KG1 (cell line): Measurements from ENCODE around the gene MED16.
"Not testable (repeated sequence)": the region's sequence is repeated elsewhere in the genome, so short reads cannot be mapped to it uniquely, and the experiment has no call there.

Experiments
- DNase-seq: peaks from one replicate; lab custom pipeline; 2025; lab: John Stamatoyannopoulos, UW

MED16 gene

DNA sequence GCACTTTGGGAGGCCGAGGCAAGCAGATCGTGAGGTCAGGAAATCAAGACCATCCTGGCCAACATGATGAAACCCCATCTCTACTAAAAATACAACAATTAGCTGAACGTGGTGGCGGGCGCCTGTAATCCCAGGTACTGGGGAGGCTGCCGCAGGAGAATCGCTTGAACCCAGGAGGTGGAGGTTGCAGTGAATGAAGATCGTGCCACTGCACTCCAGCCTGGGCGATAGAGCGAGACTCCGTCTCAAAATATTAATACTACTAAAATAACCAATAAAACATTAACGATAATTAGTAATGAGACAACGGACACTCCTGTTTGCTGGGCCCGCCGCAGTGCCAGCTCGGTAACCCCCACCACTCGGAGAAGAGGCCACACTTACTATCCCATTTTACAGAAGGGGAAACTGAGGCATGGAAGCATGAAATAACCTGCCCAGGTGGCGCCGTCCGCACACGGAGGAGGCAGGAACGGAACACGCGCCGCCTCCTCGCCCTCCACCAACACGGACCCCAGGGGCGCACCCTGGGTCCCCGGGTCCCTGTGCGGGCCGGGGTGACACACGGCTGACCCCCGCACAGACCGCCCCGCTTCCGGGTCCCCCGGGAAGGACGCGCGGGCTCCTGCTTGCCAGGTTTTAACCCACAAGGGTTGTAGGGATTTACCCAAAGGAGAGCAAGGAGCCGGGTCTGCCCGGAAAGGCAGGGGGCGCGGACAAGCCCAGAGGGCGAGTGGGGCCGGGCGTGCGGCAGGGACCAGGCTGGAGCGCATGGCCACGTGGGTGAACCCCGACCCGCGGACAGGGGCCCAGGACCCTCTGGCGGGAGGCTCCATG is 18.4 kb upstream of the MED16 start:
- DNase-seq = no peak

DNA sequence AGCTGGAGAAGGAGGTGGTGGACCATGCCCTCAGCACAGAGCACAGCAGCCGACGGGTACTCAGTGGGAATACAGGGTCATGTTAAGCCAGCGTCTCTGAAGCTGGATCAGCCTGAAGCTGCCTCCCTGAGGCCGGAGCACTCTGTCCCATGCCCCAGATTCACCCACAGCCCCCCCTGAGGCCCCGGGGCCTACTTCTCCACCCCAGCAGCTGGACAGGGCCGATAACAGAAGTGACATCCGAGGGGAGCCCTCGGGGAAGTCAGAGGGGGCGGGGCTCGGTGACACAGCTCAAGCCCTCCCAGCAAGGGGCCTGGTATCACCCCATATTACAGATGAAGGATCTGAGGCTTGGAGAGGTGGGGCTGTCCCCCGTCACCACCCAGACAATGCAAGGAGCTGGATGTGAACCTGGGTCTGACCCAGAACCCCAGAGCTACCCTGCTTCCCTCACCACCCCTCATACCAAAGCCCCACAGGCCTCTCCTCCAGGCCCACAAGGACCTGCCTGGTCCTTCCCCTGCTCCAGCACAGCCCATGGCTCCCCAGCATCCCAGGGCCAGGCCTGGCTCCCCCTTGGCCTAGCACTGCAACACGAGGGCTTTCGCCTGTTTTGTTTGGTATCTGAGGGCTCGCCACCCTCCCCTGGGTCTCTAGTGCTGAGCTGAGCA is 14.3 kb upstream of the MED16 start:
- no peak for DNase-seq

DNA sequence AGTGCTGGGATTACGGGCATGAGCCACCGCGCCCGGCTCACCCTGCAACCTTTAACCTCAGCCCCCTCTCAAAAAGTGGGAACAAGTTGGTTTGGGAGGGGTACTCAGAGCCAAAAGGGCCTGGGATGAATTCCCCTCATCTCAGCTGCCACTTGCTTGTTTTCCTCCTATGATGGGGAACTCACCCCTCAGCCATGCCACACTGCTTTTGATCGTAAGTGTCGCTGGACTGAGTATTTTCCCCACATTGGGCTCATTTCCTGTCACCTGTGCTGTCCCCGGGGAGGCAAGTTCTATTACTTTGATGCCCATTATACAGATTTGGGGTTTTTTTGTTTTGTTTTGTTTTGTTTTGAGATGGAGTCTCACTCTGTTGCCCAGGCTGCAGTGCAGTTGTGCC is 13.5 kb upstream of the MED16 start:
- no peak for DNase-seq

DNA sequence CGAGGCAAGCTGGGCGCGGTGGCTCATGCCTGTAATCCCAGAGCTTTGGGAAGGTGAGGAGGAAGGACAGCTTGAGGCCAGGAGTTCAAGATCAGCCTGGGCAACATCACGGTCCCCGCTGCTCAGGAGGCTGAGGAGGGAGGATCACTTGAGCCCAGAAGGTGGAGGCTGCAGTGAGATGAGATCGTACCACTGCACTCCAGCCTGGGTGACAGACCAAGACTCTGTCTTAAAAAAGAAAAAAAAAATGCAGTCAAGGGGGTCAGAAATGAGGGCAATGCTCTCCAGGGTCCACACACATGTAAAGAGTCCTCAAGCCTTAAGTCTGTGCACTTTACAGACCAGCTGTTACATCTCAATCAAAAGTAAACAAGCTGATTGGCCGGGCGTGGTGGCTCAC is 11.6 kb upstream of the MED16 start:
- DNase-seq = no peak

DNA sequence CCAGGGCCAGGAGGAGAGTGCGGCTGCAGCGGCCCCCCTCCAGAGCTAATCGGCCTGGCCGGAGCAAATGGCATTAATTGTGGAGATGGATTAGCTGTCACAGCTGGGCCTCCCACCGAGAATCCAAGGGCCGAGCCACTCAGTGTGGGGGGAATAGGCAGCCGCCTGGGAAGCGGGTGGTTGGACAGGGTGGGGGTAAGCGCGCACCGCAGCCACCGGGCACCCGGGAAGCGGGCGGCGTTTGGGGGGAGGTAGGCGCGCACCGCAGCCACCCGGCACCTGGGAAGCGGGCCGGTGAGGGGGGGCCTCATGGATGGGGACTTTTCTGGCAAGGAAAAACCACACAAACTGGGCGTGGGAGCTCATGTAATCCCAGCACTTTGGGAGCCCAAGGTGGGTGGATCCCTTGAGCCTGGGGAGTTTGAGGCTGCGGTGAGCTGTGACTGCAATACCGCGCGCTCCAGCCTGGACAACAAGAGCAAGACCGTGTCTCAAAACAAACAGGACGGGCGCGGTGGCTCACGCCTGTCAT is 10.3 kb upstream of the MED16 start:
- no peak for DNase-seq

DNA sequence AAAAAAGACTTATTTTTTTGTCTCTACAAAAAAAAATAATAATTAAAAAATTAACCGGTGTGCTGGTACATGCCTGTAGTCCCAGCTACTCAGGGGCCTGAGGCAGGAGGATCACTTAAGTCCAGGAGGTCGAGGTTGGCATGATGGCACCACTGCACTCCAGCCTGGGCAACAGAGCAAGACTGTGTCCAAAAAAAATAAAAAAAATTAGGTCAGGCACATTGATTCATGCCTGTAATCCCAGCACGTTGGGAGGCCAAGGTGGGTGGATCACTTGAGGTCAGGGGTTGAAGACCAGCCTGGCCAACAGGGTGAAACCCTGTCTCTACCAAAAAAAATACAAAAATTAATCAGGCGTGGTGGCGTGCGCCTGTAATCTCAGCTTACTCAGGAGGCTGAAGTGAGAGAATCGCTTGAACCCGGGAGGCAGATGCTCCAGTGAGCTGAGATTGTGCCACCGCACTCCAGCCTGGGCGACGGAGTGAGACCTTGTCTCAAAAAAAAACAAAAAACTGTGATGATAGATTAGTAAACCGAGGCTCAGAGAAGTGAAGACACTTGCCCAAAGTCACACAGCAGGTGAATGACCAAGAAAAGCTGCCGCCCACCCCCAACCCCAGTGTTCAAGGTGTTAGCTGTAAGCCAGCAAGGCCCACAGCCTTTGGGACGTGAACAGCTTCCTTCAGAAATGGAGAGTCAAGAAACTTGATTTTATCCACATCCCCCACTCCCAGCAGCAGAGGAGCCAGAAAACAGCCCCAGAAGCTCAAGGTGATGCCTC is 9.6 kb upstream of the MED16 start:
- DNase-seq = no peak

DNA sequence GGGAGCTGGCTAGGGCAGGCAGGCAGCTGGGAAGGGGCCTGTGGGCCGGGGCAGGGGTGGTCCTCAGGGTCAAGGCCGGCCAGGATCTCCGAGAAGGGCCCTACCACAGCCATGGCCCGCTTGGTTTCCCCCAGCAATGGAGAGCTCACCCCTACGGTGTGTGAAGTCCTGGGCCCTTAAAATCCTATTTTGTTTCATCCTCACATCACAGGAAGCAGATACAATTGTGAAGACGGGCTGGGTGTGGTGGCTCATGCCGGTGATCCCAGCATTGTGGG is 9.0 kb upstream of the MED16 start:
- DNase-seq = no peak

DNA sequence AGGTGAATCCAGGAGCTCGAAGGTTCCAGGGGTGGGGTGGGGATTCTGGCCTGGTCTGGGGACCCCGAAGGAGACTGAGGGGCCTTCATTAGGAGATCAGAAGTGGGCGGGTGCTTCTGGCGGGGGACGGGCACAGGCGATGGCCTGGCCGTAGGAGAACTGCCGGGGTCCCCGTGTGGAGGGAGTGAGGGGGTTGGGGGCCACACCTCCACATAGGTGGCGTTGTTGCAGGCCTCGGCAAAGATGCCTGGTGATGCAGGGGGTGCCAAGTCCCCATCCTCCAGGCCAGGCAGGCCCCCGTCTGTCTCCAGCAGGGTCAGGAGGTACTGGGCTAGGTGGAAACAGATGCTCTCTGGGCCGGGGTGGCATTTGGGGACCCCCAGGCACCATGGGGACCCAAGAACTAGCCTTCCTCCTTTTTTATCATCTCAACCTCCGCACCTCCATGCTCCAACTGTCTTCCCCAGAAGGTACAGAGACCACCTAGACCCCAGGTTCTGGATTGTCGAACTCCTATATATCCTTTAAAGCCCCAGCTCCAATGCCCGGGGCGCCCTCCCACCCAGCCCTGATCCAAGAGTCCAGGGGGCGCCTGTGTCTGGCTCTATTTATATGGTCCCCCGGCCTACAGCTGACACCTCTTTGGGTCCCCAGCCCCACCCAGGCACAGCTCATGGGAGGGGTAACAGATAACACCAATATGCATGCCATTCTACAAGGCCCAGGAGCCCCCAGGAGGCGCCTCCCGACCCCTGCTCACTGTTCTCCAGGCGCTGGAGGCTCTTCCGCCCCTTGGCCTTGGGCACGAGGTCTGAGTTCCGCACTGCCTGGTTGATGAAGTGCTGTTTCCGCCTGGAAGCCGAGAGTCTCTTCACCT is 8.5 kb upstream of the MED16 start:
- no peak for DNase-seq

DNA sequence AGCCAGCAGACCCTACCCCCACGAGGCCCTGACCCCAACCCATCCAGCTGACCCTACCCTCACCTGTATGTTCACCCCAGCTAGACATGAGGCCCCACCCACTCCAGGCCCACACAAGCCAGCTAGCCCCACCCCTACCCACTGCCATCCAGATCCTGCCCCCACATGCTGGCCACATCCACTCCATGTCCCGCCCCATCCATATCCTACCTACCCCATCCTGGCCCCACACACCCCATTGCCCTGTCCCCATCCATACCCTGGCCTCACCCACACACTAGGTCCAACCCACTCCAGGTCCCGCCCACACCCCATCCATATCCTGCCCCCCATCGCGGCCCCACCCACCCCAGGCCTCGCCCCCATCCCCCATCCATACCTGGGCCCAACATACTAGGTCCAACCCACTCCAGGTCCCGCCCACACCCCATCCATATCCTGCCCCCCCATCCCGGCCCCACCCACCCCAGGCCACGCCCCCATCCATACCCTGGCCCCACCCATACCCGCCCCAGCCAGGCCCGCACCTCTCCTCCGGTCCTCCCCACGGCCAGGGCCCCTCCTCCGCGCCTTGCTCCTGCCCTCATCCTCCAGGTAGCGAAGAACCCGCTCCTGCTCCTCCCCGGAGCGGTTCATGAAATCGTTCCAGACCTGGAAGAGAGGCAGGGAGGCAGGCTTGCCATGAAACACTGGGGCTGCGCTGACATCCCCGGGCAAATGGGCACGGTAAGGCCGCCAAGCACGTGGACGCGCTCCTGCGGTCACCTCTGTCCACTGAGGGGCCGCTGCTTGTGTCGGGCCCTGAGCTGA is 7.5 kb upstream of the MED16 start:
- DNase-seq = no peak

DNA sequence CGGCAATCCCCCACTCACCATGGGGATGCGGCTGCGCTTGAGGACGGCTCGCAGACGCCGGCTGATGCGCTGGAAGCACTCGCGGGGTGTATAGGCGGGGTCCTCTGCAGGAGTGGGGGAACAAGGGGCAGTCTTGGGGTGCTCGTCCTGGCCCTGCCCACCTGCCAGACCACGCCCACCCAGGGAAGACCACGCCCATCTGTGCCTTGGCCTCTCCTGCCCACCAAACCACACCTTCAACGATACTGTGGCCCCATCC is 7.0 kb upstream of the MED16 start:
- DNase-seq = no peak

DNA sequence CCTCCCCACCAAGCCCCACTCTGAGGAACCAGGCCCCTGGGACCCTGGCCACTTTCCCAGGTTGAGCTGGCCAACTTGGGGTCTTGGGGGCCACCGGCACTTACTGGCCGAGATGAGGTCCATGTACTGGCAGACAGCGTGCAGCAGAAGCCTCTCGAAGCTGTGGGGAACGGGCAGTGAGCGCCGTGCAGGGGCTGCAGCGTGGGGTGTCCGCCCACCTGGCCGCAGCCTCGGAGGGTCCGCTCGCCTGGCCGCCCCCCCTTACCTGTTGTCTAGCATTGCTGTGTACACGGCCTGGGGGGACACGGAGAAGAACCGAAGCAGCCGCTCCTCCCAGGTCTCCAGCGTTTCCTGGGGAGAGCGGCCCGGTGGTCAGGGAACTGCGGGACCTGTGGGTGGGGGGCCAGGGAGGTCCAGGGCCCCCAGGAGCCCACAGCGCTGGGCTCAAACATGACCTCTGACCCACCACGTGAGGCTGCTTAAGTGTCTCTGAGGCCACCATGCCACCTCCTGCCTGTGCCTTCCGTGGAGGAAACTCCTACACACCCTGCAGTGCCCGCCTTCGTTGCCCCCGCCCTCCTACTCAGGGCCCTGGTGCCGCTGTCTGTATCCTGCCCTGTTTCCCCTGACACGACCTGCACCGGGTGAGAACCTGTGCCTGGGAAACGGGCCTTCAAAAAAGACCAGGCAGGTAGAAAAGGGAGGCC is 6.5 kb upstream of the MED16 start:
- DNase-seq = no peak

DNA sequence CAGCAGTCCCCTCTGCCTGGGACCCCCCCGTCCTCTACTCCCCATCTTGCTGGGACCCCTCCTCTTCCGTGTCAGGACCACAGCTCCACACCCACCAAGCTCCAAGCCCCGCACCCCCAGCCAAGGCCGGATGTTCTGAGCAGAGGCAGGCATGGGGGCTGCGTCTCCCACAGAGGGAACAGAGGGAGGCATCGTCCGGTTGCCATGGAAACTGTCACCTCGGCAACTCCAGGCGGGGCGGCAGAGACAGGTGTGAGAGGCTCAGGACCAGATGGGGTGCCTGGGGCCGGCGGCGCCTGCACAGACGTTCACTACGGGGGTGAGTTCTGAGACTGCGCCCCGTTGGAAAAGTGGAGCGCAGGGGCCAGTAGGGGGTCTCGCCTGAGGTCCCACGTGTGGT is 5.7 kb upstream of the MED16 start:
- DNase-seq = no peak

DNA sequence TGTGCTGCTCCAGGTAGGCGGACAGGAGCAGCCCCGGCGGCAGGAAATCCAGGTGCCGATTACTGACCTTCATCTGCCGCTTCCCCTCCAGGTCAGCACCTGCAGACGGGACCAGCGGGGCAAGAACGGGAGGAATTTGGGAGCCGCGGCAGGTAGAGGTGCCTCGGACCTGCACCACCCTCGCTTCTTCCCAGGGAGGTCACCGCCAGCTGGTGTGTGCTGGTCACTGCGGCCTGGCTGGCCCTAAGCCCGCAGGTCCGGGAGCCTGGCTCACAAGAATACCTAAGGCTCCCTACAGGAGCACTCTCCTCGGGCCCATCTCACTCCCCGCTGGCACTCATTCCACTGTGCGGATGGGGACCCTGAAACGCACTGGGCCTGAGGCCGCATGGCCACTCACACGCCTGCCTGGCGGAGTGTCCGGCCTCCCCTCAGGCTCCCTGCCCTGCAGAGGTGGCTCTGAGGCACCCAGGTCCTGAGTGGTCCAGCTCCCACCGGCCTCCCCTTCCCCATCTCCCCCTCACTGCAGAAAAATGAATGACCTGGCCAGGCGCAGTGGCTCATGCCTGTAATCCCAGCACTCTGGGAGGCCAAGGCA is 4.6 kb upstream of the MED16 start:
- DNase-seq = no peak

DNA sequence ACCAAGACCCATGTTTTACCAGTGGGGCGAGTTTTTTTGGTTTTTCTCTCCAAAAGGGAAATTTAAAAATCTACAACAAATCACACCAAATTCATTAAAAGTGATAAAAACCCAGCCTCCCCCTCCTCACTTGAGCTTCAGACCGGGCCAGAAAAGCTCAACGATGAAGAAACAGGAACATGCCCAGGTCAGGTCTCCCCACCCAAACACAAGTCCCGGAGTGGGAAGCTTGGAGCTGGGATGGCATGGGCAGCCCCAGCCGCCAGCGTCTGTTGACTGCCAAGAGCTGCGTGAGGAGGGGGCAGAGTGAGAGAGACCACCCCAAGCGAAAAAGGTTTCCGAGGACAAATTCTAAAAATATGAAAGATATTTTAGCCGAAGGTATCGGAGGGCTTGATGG is 4.0 kb upstream of the MED16 start:
- DNase-seq = no peak

DNA sequence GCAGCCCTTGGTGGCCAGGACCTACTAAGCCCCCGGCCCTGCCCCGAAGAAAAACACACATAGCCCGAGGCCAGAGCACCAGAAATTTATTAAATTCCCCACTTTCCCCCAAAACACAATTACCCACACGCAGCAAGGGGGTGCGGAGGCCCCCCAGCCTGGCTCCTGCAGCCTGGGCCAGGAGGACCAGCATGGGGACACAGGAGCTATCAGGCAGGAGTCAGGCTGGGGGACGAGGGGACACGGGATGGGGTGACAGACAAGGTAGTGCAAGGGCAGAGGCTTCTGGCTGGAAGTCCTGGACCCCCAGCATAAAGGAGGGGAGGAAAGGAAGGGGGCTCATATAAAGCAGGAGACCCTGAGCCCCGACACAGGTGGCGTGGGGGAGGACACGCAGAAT is 3.4 kb upstream of the MED16 start:
- no peak for DNase-seq

DNA sequence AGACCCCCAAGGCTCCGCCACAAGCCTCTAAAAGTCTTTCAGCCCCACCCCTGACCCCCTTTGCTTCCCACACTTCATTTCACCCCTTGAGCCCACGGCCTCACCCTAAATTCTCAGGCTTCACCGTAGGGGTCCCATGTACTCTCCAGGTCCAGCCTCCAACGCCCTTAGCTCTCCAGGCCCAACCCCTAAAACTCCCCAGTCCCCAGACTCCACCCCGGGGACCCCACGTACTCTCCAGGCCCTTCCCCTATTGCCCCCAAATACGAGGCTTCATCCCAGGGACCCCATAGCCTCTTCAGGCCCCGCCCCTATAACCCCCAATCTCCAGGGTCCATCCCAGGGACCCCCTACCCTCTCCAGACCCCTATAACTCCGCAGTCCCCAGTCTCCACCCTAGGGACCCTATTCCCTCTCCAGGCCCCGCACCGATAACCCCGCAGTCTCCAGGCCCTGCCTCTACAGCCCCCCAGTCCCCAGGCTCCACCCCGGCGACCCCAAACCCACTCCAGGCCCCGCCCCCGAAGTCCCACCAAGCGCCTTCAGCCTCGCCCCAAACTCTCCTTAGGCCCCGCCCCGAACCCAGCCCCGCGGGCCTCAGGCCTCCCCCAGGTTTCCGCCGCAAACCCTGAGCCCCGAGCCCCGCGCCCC is 619 bp downstream of the MED16 start:
- no peak for DNase-seq

DNA sequence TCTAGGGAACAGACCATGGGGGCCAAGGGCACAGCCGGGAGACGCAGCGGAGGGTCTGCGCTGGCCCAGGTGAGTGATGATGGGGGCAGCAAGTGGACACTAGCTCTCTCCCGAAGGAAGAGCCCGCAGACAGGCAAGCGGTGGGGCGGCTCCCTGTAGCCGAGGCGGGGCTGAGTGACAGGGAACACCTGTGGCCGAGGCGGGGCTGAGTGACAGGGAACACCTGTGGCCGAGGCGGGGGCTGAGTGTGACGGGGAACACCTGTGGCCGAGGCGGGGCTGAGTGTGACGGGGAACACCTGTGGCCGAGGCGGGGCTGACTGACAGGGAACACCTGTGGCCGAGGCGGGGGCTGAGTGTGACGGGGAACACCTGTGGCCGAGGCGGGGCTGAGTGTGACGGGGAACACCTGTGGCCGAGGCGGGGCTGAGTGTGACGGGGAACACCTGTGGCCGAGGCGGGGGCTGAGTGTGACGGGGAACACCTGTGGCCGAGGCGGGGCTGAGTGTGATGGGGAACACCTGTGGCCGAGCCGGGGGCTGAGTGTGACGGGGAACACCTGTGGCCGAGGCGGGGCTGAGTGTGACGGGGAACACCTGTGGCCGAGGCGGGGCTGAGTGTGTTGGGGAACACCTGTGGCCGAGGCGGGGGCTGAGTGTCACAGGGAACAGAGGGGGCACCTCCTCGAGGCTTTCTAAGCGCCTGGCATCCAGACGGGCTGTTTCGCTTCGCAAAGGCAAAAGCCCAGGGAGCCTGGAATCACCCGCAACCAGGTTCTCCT is 1.4 kb downstream of the MED16 start:
- DNase-seq = not testable (repeated sequence)

DNA sequence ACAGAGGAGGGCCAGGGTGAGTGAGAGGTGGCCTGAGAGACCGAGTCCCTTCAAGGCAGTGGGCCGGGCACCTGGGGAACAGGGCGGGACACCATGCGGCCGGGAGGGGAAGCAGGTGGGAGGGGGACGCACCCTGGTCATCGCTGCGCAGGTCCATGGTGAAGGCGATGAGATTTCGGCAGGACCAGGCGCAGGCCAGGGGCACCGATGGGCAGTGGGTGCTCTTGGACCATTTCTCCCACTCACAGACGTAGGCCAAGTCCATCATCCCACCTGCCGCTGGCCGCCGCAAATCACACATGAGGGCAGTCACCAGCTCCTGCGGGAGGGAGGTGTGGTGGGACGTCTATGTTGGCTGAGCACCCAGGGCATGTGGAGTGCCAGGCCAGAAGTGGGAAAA is 2.2 kb downstream of the MED16 start:
- DNase-seq = no peak

DNA sequence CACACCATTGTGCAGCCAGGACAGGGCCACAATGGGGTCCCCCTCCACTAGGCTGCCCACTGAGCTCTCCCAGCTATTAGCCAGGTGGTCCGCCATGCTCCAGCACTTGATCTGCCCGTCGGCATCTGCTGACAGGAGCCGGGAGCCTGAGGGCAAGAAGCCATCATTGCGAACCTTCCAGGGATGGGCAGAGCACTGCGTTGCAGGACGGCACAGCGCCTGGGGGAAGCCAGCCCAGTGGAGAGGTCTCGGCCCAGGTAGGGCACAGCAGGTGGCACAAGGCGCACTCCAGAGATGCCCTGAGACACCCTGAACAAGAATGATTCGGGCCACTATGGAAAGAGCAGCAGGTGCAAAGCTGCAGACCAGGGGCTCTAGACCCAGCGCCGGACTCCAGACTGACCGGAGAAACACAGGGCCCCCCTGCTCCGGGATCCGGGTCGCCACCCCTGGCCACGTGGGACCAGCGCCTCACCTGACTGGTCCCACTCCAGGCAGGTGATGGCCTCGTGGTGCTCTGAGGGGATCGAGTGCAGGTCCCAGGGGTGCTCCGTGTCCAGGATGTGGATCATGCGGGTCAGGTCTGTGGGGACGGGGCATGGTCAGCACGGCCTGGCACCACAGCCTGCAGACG is 3.2 kb downstream of the MED16 start:
- no peak for DNase-seq
